Gastroesophageal sphincter (tissue), 4 donors: ENCODE data around the gene SMAD2. TPM values are rescaled to one million over a fixed set of nuclear protein-coding genes. Genes with fewer than 3 reads are reported as not detected.

Experiments
- ATAC-seq: fragments of 150-250 bp; one replicate; pipeline ENCODE4 v1.9.1; 2016; ENCODE audit warnings: mild to moderate bottlenecking, moderate library complexity
- H3K27ac ChIP-seq, 4 donors: fragments of 200-600 bp; sonication (generic) in 3 of 4; 1 replicate in 3 of 4; 2 replicates in 1 of 4; pipeline ENCODE4 v1.5.1; 2016 to 2019
- H3K27me3 ChIP-seq: fragments of 200-600 bp; sonication (generic); one replicate; pipeline ENCODE4 v1.5.1; 2019
- H3K36me3 ChIP-seq, 2 donors: fragments of 200-600 bp; sonication (generic); one replicate each; pipeline ENCODE4 v1.5.1; 2019; ENCODE audit warnings: control low read depth in 1 of 2
- H3K4me1 ChIP-seq, 3 donors: fragments of 200-600 bp; sonication (generic); 1 replicate in 2 of 3; 2 replicates in 1 of 3; pipeline ENCODE4 v1.5.1; 2016 to 2019; ENCODE audit warnings: control low read depth in 2 of 3
- H3K4me3 ChIP-seq, 2 donors: fragments of 200-600 bp; sonication (generic); one replicate each; pipeline ENCODE4 v1.5.1; 2019; ENCODE audit warnings: mild to moderate bottlenecking in 1 of 2, moderate library complexity in 1 of 2
- H3K9me3 ChIP-seq, 3 donors: fragments of 200-600 bp; sonication (generic); one replicate each; pipeline ENCODE4 v1.5.1; 2017 to 2019; ENCODE audit warnings: control low read depth in 2 of 3
- CTCF ChIP-seq, 4 experiments: fragments of 200-600 bp in 2 of 4; fragments of 450-650 bp in 2 of 4; sonication (generic) in 1 of 4; IDR thresholded peaks; one replicate each; pipeline ENCODE4 v1.5.1; 2017 to 2019; ENCODE audit warnings: antibody characterized with exemption in 4 of 4, mild to moderate bottlenecking in 2 of 4, moderate library complexity in 2 of 4
- EP300 ChIP-seq: sonication (generic); formaldehyde crosslinking; IDR thresholded peaks from one replicate; pipeline ENCODE4 v1.6.1; 2017; ENCODE audit warnings: antibody characterized with exemption, mild to moderate bottlenecking
- POLR2A ChIP-seq, 2 donors: fragments of 450-650 bp; IDR thresholded peaks; one replicate each; pipeline ENCODE4 v1.6.1; 2017; ENCODE audit warnings: antibody characterized with exemption in 2 of 2, mild to moderate bottlenecking in 2 of 2, moderate library complexity in 1 of 2
- POLR2AphosphoS5 ChIP-seq: sonication (generic); formaldehyde crosslinking; IDR thresholded peaks from one replicate; pipeline ENCODE4 v1.6.1; 2017; ENCODE audit warnings: antibody characterized with exemption
- WGBS, 2 donors: methylation state at CpG; one replicate each; pipeline ENCODE4 v1.1.5; 2018; ENCODE audit warnings: low coverage in 1 of 2; 5-methylcytosine and 5-hydroxymethylcytosine counted together
- total RNA-seq, 4 donors: library from RNA; depleted of rRNA; stranded (reverse); fragments of >200 nt; gene quantifications; one replicate each; pipeline ENCODE4 v1.1.0, GENCODE V29; 2016

SMAD2 gene
- total RNA-seq, 4 donors from 2014 or later, result 76.5 to 143 (median 109) TPM

GRCh38 chr18:47932603-47933002, 2.1 kb upstream of the SMAD2 start:
- H3K36me3 ChIP-seq, result no peaks in the 10 kb centered on the region
- no peak for ATAC-seq
- H3K27me3 ChIP-seq, result no peaks in the 10 kb centered on the region
- peaks cover 0 to 27% (median 5%) of the 10 kb centered on the region in 3 donors for H3K4me1 ChIP-seq
- no peak overlapping the region for H3K27ac ChIP-seq
- TF ChIP-seq POLR2A (IDR thresholded peaks at IDR 0.05), result no peak
- no peak for TF ChIP-seq CTCF (IDR thresholded peaks at IDR 0.05)
- H3K4me3 ChIP-seq, result no peak overlapping the region
- H3K9me3 ChIP-seq, result no peaks in the 10 kb centered on the region
- 85 to 96% methylated on average over 3 to 4 of the region's 4 CpGs for WGBS, 2 donors

GRCh38 chr18:47932190-47932589, 1.7 kb upstream of the SMAD2 start:
- WGBS, 2 donors, result 82 to 84% methylated on average over 10 of the region's 10 CpGs
- Histone ChIP-seq H3K4me3 (no peak overlapping the region), H3K27me3 (no peaks in the 10 kb centered on the region), H3K4me1 (peaks cover 4 to 31% (median 5%) of the 10 kb centered on the region in 3 donors), H3K27ac (no peak overlapping the region), H3K36me3 (no peaks in the 10 kb centered on the region), H3K9me3 (no peaks in the 10 kb centered on the region)
- no peak for ATAC-seq
- TF ChIP-seq CTCF (IDR thresholded peaks at IDR 0.05) (no peak), POLR2AphosphoS5 (no peak), EP300 (no peak), POLR2A (IDR thresholded peaks at IDR 0.05) (no peak)

GRCh38 chr18:47931718-47932103, 1.3 kb upstream of the SMAD2 start:
- Histone ChIP-seq H3K27me3 (no peaks in the 10 kb centered on the region), H3K4me3 (peak overlapping the region; percentile 90 to 97), H3K9me3 (no peaks in the 10 kb centered on the region), H3K36me3 (no peaks in the 10 kb centered on the region), H3K27ac (peak overlapping the region in 3 of 4 donors; percentile 93 to 100 (median 97)), H3K4me1 (peaks cover 5 to 36% (median 5%) of the 10 kb centered on the region in 3 donors)
- TF ChIP-seq CTCF (IDR thresholded peaks at IDR 0.05), result no peak
- no peak for TF ChIP-seq EP300
- no peak for TF ChIP-seq POLR2AphosphoS5
- TF ChIP-seq POLR2A (IDR thresholded peaks at IDR 0.05), result no peak
- no peak for ATAC-seq
- 47 to 49% methylated on average over 5 to 7 of the region's 8 CpGs for WGBS, 2 donors

- TF ChIP-seq EP300 (no peak), CTCF (IDR thresholded peaks at IDR 0.05) (peak in 1 of 4 experiments; percentile 5), POLR2AphosphoS5 (peak; percentile 51), POLR2A (IDR thresholded peaks at IDR 0.05) (peak; percentile 55 to 63)
- no peaks in the 10 kb centered on the region for H3K27me3 ChIP-seq
- 3% methylated on average over 7 of the region's 107 CpGs; no CpG with 5 or more reads in 1 of the 2 donors for WGBS, 2 donors
Observed at GRCh38 chr18:47930931-47931717, 665 bp upstream of the SMAD2 start.

More at GRCh38 chr18:47930931-47931717, 665 bp upstream of the SMAD2 start:
- H3K9me3 ChIP-seq, result no peaks in the 10 kb centered on the region
- no peaks in the 10 kb centered on the region for H3K36me3 ChIP-seq
- peak overlapping the region; percentile 90 to 97 for H3K4me3 ChIP-seq
- ATAC-seq, result peak; percentile 96
- H3K27ac ChIP-seq, result peak overlapping the region; percentile 55 to 100 (median 95)
- H3K4me1 ChIP-seq, result peaks cover 5 to 42% (median 11%) of the 10 kb centered on the region in 3 donors
